Measurements from ENCODE around the gene PLD2.
A peak's percentile ranks its signal among the peaks of the same experiment; 100 is the strongest.

The PLD2 gene

DNA sequence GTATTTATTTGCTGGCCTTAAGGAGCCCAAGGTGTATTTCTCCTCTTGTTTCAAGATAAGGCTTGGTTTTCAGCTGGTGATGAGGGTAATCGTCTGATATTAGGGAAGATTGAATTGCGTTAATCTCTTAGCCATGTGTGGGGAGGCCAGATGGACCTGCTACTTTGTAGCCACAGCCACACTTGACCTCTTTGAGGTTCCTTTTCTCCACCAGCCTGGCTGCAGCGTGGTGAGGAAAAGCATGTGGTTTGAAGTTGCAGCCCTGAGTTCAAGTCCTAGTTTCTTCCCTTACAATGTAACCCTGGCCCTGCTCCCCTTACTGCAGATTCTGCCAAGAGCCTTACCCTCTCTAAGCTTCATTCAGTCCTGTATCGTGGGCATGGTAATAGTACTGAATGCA, 29.3 kb downstream of the PLD2 start:
- Histone ChIP-seq H2BK15ac (replicated peaks; ENCODE audit: low read depth) (no peak overlapping the region), H3K56ac (ENCODE audit: low read length) (no peak overlapping the region), H3K9ac (ENCODE audit: low read length) (peak overlapping the region; percentile 2), H3K18ac (ENCODE audit: low read length) (no peak overlapping the region), H3K79me1 (ENCODE audit: low read length) (peaks cover 19% of the 10 kb centered on the region), H3K4ac (ENCODE audit: low read depth, low read length) (no peak overlapping the region), H4K8ac (ENCODE audit: low read depth, low read length) (no peak overlapping the region), H3K27ac (ENCODE audit: low read depth, low read length) (no peak overlapping the region), H3K4me1 (ENCODE audit: control insufficient read depth, low read depth, low read length) (peaks cover 3% of the 10 kb centered on the region), H3K36me3 (ENCODE audit: control insufficient read depth, insufficient read depth, low read length) (no peaks in the 10 kb centered on the region), H3K4me3 (ENCODE audit: low read length) (no peak overlapping the region), H3K79me2 (ENCODE audit: control insufficient read depth, insufficient read depth, low read length) (peaks cover 26% of the 10 kb centered on the region), H2BK120ac (ENCODE audit: low read depth, low read length) (no peak overlapping the region), H2AK5ac (ENCODE audit: low read length) (no peak overlapping the region), H3K4me2 (ENCODE audit: low read length) (no peak overlapping the region), H3K23ac (ENCODE audit: low read length) (no peak overlapping the region), H4K5ac (ENCODE audit: low read length) (no peak overlapping the region), H3K27me3 (ENCODE audit: insufficient read depth, low read length, poor library complexity) (no peaks in the 10 kb centered on the region), H2BK5ac (ENCODE audit: low read length) (no peak overlapping the region)
- no peak for DNase-seq
- no CpG with 5 or more reads among the region's 4 CpGs for WGBS (ENCODE audit: extremely low coverage, insufficient coverage, low lambda C conversion rate)

DNA sequence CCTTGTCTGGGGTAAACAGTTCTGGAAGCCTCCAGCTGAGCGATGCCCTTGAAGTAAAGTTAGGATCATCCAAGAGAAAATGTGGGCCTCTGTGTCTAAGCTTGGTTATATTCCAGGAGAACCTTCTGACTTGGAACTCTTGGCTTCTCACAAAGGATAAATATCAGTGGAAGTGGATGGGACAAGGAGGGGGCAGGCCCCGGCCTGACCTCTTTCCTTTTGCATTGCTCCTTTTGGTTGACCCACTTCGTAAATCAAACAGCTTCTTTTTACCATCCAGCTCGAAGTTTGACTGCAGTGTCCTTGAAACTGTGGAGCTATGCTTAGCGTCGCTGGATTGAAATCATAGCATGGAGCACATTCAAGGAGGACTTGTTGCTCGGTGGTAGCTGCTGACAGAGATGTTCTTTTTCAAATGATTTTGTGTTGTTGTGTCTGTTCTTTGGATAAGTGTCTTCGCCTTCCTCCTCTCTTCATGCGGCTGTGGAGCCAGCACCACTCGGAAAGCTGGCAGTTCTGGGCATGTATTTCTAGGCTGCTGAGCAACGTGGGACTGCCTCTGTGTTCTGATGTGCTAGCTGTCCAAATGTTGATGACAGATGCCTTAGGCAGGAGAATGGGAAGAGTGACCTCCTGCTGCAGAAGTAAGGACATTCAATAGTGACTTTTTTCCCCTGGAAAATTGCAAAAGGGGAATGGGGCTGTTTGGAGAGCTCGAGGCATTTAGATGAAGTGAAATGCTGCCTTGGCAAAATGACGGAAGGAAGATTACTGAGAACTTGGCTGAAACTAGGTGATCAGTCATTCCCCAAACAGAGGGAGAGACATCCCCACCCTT, 30.7 kb downstream of the PLD2 start:
- Histone ChIP-seq H3K56ac (ENCODE audit: low read length) (no peak overlapping the region), H3K79me1 (ENCODE audit: low read length) (peaks cover 22% of the 10 kb centered on the region), H3K27me3 (ENCODE audit: insufficient read depth, low read length, poor library complexity) (no peaks in the 10 kb centered on the region), H2BK5ac (ENCODE audit: low read length) (no peak overlapping the region), H3K4me2 (ENCODE audit: low read length) (no peak overlapping the region), H3K9ac (ENCODE audit: low read length) (no peak overlapping the region), H3K4me1 (ENCODE audit: control insufficient read depth, low read depth, low read length) (peaks cover 3% of the 10 kb centered on the region), H3K4ac (ENCODE audit: low read depth, low read length) (no peak overlapping the region), H3K36me3 (ENCODE audit: control insufficient read depth, insufficient read depth, low read length) (no peaks in the 10 kb centered on the region), H3K79me2 (ENCODE audit: control insufficient read depth, insufficient read depth, low read length) (peaks cover 28% of the 10 kb centered on the region), H2BK120ac (ENCODE audit: low read depth, low read length) (no peak overlapping the region), H3K27ac (ENCODE audit: low read depth, low read length) (no peak overlapping the region), H3K18ac (ENCODE audit: low read length) (no peak overlapping the region), H4K8ac (ENCODE audit: low read depth, low read length) (no peak overlapping the region), H4K5ac (ENCODE audit: low read length) (no peak overlapping the region), H2BK15ac (replicated peaks; ENCODE audit: low read depth) (no peak overlapping the region), H3K23ac (ENCODE audit: low read length) (no peak overlapping the region), H2AK5ac (ENCODE audit: low read length) (no peak overlapping the region), H3K4me3 (ENCODE audit: low read length) (no peak overlapping the region)
- no CpG with 5 or more reads among the region's 13 CpGs for WGBS (ENCODE audit: extremely low coverage, insufficient coverage, low lambda C conversion rate)
- no peak for DNase-seq

DNA sequence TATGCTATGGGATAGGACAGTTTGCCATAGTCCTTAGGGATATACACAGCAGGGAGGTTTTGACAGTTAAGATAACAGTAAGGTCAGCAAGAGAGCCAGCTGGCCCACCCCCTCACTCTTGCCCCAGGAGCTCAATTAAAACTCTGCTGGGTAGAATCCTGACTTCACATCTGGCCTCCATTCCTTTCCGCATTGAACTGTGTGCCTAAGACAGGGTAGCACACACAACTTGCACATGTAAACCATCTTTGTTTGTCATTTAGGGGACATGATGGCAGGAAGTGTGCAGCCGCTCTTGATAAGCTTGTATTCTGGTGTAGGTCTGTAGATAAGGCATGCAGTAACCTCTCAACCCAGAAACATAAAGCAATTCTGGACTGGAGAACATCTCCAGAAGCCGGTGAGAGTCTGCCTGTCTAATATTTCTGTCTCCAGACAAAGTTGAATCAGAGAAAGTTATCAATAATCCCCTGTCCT, 31.4 kb downstream of the PLD2 start:
- no peak overlapping the region for H3K4me2 ChIP-seq (ENCODE audit: low read length)
- H3K23ac ChIP-seq (ENCODE audit: low read length): no peak overlapping the region
- no peak overlapping the region for H2BK5ac ChIP-seq (ENCODE audit: low read length)
- no peak overlapping the region for H3K4ac ChIP-seq (ENCODE audit: low read depth, low read length)
- H2BK15ac ChIP-seq (replicated peaks; ENCODE audit: low read depth): no peak overlapping the region
- H2BK120ac ChIP-seq (ENCODE audit: low read depth, low read length): no peak overlapping the region
- H4K5ac ChIP-seq (ENCODE audit: low read length): no peak overlapping the region
- no peak overlapping the region for H3K27ac ChIP-seq (ENCODE audit: low read depth, low read length)
- no peak overlapping the region for H2AK5ac ChIP-seq (ENCODE audit: low read length)
- H3K4me1 ChIP-seq (ENCODE audit: control insufficient read depth, low read depth, low read length): peaks cover 3% of the 10 kb centered on the region
- peaks cover 28% of the 10 kb centered on the region for H3K79me2 ChIP-seq (ENCODE audit: control insufficient read depth, insufficient read depth, low read length)
- no peak overlapping the region for H3K56ac ChIP-seq (ENCODE audit: low read length)
- H4K8ac ChIP-seq (ENCODE audit: low read depth, low read length): no peak overlapping the region
- H3K4me3 ChIP-seq (ENCODE audit: low read length): no peak overlapping the region
- H3K36me3 ChIP-seq (ENCODE audit: control insufficient read depth, insufficient read depth, low read length): no peaks in the 10 kb centered on the region
- WGBS (ENCODE audit: extremely low coverage, insufficient coverage, low lambda C conversion rate): no CpG with 5 or more reads among the region's 3 CpGs
- no peak overlapping the region for H3K18ac ChIP-seq (ENCODE audit: low read length)
- no peak for DNase-seq
- H3K9ac ChIP-seq (ENCODE audit: low read length): no peak overlapping the region
- no peaks in the 10 kb centered on the region for H3K27me3 ChIP-seq (ENCODE audit: insufficient read depth, low read length, poor library complexity)
- peaks cover 22% of the 10 kb centered on the region for H3K79me1 ChIP-seq (ENCODE audit: low read length)

DNA sequence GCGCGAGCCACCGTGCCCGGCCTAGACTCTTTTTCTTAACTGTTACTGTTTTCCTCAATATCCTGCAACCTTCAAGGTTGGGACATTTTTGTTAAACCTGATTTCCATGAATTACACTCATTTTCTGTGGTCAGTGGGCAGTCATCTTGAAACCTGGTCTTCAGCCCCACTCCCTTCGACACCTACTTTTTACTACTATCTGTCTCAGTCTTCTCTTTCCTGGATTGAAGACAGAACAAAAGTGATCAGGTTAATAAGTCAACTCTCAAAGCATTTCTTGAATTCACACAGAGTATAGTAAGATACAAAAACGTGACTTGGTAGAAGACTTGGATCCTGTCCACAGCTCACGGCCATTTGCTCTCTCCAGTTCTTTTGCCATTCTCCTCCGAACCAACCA, 32.3 kb downstream of the PLD2 start:
- H3K56ac ChIP-seq (ENCODE audit: low read length): no peak overlapping the region
- H3K4me1 ChIP-seq (ENCODE audit: control insufficient read depth, low read depth, low read length): peaks cover 3% of the 10 kb centered on the region
- no peak overlapping the region for H3K23ac ChIP-seq (ENCODE audit: low read length)
- no peak overlapping the region for H4K8ac ChIP-seq (ENCODE audit: low read depth, low read length)
- no peak overlapping the region for H2BK120ac ChIP-seq (ENCODE audit: low read depth, low read length)
- WGBS (ENCODE audit: extremely low coverage, insufficient coverage, low lambda C conversion rate): no CpG with 5 or more reads among the region's 8 CpGs
- H3K18ac ChIP-seq (ENCODE audit: low read length): no peak overlapping the region
- peaks cover 22% of the 10 kb centered on the region for H3K79me2 ChIP-seq (ENCODE audit: control insufficient read depth, insufficient read depth, low read length)
- DNase-seq: no peak
- no peak overlapping the region for H3K4me2 ChIP-seq (ENCODE audit: low read length)
- peaks cover 22% of the 10 kb centered on the region for H3K79me1 ChIP-seq (ENCODE audit: low read length)
- no peak overlapping the region for H3K4ac ChIP-seq (ENCODE audit: low read depth, low read length)
- no peaks in the 10 kb centered on the region for H3K27me3 ChIP-seq (ENCODE audit: insufficient read depth, low read length, poor library complexity)
- no peak overlapping the region for H2BK5ac ChIP-seq (ENCODE audit: low read length)
- no peak overlapping the region for H3K9ac ChIP-seq (ENCODE audit: low read length)
- no peak overlapping the region for H4K5ac ChIP-seq (ENCODE audit: low read length)
- no peak overlapping the region for H3K27ac ChIP-seq (ENCODE audit: low read depth, low read length)
- no peak overlapping the region for H2AK5ac ChIP-seq (ENCODE audit: low read length)
- H3K36me3 ChIP-seq (ENCODE audit: control insufficient read depth, insufficient read depth, low read length): no peaks in the 10 kb centered on the region
- no peak overlapping the region for H3K4me3 ChIP-seq (ENCODE audit: low read length)
- no peak overlapping the region for H2BK15ac ChIP-seq (replicated peaks; ENCODE audit: low read depth)

DNA sequence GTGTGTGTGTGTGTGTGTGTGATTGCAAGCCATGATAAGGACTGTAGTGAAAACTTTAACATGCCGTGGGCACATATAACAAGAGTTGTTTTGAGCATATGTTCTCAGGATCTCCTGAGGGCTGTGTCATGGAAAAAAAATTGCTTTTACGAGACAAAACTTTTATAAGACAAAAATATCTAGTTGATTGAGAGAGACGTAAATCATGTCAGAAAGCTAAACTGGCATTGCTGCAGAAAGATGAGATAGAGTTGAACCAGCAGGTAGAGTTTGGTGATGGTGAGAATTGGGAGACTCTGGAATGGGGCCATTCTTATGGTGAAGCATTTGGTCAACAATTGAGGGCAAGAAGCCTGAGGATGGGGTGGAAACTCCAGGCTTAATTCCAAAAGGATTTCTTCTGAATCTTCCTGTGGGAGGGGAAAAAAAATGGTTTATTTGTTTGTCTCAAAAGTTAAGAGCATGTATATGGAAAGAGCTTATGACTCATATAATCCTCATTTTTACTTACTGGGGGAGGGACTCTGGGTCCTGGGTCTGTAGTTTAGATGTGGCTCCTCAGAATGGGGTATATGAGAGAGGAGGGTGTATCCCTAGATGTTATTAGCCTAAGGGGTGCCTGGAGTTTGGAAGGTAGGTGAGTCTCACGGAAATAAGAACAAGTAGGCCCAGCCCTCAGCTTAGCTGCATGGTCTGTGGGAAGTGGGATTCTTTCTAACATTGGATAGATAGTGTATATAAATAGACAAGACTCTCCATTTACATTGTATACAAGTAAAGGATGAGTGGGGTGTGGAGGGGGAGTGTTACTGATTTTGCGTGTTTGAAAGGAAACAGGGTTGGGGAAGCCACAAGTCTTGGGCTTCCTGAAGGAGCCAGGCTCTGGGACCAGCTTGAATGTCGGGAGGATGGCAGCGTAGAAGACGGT, 33.3 kb downstream of the PLD2 start:
- Histone ChIP-seq H2BK15ac (replicated peaks; ENCODE audit: low read depth) (no peak overlapping the region), H3K79me2 (ENCODE audit: control insufficient read depth, insufficient read depth, low read length) (peaks cover 18% of the 10 kb centered on the region), H3K27ac (ENCODE audit: low read depth, low read length) (no peak overlapping the region), H4K5ac (ENCODE audit: low read length) (no peak overlapping the region), H3K4ac (ENCODE audit: low read depth, low read length) (no peak overlapping the region), H3K27me3 (ENCODE audit: insufficient read depth, low read length, poor library complexity) (no peaks in the 10 kb centered on the region), H3K36me3 (ENCODE audit: control insufficient read depth, insufficient read depth, low read length) (no peaks in the 10 kb centered on the region), H2BK5ac (ENCODE audit: low read length) (no peak overlapping the region), H3K79me1 (ENCODE audit: low read length) (peaks cover 25% of the 10 kb centered on the region), H2AK5ac (ENCODE audit: low read length) (no peak overlapping the region), H2BK120ac (ENCODE audit: low read depth, low read length) (no peak overlapping the region), H4K8ac (ENCODE audit: low read depth, low read length) (no peak overlapping the region), H3K4me3 (ENCODE audit: low read length) (no peak overlapping the region), H3K56ac (ENCODE audit: low read length) (no peak overlapping the region), H3K18ac (ENCODE audit: low read length) (no peak overlapping the region), H3K4me2 (ENCODE audit: low read length) (no peak overlapping the region), H3K23ac (ENCODE audit: low read length) (no peak overlapping the region), H3K4me1 (ENCODE audit: control insufficient read depth, low read depth, low read length) (peaks cover 3% of the 10 kb centered on the region), H3K9ac (ENCODE audit: low read length) (no peak overlapping the region)
- DNase-seq: no peak
- WGBS (ENCODE audit: extremely low coverage, insufficient coverage, low lambda C conversion rate): no CpG with 5 or more reads among the region's 8 CpGs

All from mesendoderm (in vitro differentiated cells).